ENCODE data around the gene AQP6. TPM values are rescaled to one million over a fixed set of nuclear protein-coding genes. Genes with fewer than 3 reads are reported as not detected.
A peak's percentile ranks its signal among the peaks of the same experiment; 100 is the strongest.

The AQP6 gene
- total RNA-seq, 1 experiment from 2014 or later: 0.09 TPM

DNA sequence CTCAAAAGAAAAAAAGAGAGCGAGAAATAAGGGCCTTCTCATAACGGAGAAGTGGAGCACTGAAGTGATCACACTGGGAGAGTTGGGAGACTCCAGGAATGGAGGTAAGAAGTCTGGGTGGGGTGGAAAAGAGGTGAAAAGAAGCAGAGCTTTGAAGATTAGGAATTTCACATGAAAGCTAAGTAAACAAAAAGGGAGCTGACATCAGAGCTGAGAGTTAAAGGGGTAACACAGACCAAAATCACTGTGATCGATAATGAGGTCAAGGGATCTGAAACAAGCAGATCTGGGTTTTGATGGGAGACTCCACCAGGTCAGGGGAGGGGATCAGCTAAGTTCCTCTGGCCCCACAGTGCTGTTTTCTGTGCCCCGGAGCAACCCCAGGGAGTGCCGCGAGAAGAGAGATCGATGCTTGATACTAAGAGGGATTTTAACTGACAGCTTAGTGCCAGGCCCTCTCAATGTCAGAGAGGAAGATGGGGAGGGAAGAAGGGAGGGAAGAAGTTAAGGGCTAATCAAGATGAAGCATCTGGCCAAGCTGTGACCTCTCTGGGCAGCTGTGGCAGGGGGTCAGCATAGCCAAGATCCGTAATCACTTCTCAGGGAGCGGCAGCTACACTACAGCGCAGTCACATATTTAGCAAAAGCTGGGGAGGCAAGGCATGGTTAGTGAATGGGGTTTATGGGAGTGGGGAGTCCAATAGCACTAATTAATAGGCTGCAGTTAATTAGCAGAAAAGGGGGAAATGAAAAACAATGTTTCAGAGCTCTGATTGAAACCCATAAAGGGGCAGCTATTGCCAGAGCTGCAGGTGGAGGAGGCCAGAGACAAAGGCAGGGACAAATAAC, 8.0 kb downstream of the AQP6 start:
- Histone ChIP-seq H3K9me3 (ENCODE audit: control insufficient read depth, low read depth, low read length) (no peaks in the 10 kb centered on the region), H3K4ac (ENCODE audit: low read depth, low read length) (no peak overlapping the region), H3T11ph (ENCODE audit: low read length) (no peak overlapping the region), H2BK12ac (ENCODE audit: insufficient read length, low read depth, low read length) (no peak overlapping the region), H4K8ac (replicated peaks; ENCODE audit: insufficient read length, low read depth, low read length) (no peak overlapping the region), H4K20me1 (ENCODE audit: control insufficient read depth, insufficient read depth, insufficient read length) (no peaks in the 10 kb centered on the region), H3K23me2 (ENCODE audit: insufficient read length, low read depth, low read length, poor library complexity, severe bottlenecking) (no peaks in the 10 kb centered on the region), H3K27ac (ENCODE audit: insufficient read length, low read depth, low read length) (no peak overlapping the region), H2BK5ac (ENCODE audit: insufficient read length, low read length) (no peak overlapping the region), H3K23ac (ENCODE audit: insufficient read length, low read depth, low read length) (no peak overlapping the region), H3K4me2 (ENCODE audit: insufficient read depth, insufficient read length, low read length) (no peak overlapping the region), H3K27me3 (ENCODE audit: insufficient read depth, low read length) (no peaks in the 10 kb centered on the region), H3K56ac (ENCODE audit: insufficient read length, low read depth, low read length) (no peak overlapping the region), H3K79me1 (ENCODE audit: insufficient read depth, low read depth, low read length, poor library complexity, severe bottlenecking) (no peaks in the 10 kb centered on the region), H2AFZ (ENCODE audit: low read length) (no peak overlapping the region), H3K14ac (ENCODE audit: insufficient read depth, low read length) (no peak overlapping the region), H3K9ac (ENCODE audit: extremely low read depth, insufficient read length, low read length) (no peak overlapping the region), H2BK15ac (ENCODE audit: low read depth, low read length) (no peak overlapping the region), H3K79me2 (ENCODE audit: insufficient read depth, low read length) (no peaks in the 10 kb centered on the region), H3K4me1 (ENCODE audit: insufficient read depth, low read length) (no peaks in the 10 kb centered on the region; the same call in 1 of the 2 replicates), H2BK20ac (ENCODE audit: low read depth, low read length, poor library complexity, severe bottlenecking) (no peak overlapping the region), H2BK120ac (ENCODE audit: low read depth, low read length, poor library complexity, severe bottlenecking) (no peak overlapping the region), H4K91ac (ENCODE audit: insufficient read length, low read depth, low read length) (no peak overlapping the region), H2AK5ac (ENCODE audit: insufficient read length, low read length) (no peak overlapping the region), H3K18ac (ENCODE audit: insufficient read length, low read depth, low read length) (no peak overlapping the region), H4K5ac (ENCODE audit: insufficient read length, low read depth, low read length) (no peak overlapping the region)
- Mint-ChIP-seq H3K36me3 (ENCODE audit: insufficient read depth in 1 of 3, low read depth in 3 of 3) (no peaks in the 10 kb centered on the region), H3K27ac (peak overlapping the region in 1 of 3 experiments; percentile 41; a peak in 4 of 7 replicates), H3K9me3 (no peaks in the 10 kb centered on the region), H3K4me1 (peaks cover 34 to 45% of the 10 kb centered on the region in 2 experiments), H3K27me3 (ENCODE audit: low read depth) (no peaks in the 10 kb centered on the region; the same call in 1 of the 2 replicates), H3K4me3 (no peak overlapping the region)
- TF ChIP-seq, protein P1, sequence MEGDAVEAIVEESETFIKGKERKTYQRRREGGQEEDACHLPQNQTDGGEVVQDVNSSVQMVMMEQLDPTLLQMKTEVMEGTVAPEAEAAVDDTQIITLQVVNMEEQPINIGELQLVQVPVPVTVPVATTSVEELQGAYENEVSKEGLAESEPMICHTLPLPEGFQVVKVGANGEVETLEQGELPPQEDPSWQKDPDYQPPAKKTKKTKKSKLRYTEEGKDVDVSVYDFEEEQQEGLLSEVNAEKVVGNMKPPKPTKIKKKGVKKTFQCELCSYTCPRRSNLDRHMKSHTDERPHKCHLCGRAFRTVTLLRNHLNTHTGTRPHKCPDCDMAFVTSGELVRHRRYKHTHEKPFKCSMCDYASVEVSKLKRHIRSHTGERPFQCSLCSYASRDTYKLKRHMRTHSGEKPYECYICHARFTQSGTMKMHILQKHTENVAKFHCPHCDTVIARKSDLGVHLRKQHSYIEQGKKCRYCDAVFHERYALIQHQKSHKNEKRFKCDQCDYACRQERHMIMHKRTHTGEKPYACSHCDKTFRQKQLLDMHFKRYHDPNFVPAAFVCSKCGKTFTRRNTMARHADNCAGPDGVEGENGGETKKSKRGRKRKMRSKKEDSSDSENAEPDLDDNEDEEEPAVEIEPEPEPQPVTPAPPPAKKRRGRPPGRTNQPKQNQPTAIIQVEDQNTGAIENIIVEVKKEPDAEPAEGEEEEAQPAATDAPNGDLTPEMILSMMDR (conservative IDR thresholded peaks at IDR 0.05): no peak
- DNase-seq: no peak
- no CpG with 5 or more reads among the region's 10 CpGs for WGBS (ENCODE audit: extremely low coverage, insufficient read length, low lambda C conversion rate)

Data from H9 (cell line).